HL-60 (cell line): ENCODE data around the gene PPP1R12C.

ENCODE experiments used
- DNase-seq, 2 experiments: peaks; one replicate each; pipeline ENCODE4 v3.0.0-alpha.2; 2010 to 2020; ENCODE audit warnings: low read depth in 1 of 2, low spot score in 1 of 2
- H3K27ac ChIP-seq: fragments of 250-450 bp; sonication (Bioruptor Pico); replicated peaks from 2 replicates; pipeline ENCODE4 v1.5.1; 2020; ENCODE audit warnings: mild to moderate bottlenecking, moderate library complexity
- H3K27me3 ChIP-seq: fragments of 250-450 bp; sonication (Bioruptor Pico); 2 replicates; pipeline ENCODE4 v1.5.1; 2021; ENCODE audit warnings: mild to moderate bottlenecking, moderate library complexity; ENCODE audit not compliant: insufficient read depth, poor library complexity, severe bottlenecking
- H3K4me3 ChIP-seq: replicated peaks from 2 replicates; pipeline ENCODE4 v1.5.1; 2011; ENCODE audit warnings: mild to moderate bottlenecking, control low read depth, low read length; ENCODE audit not compliant: insufficient read depth
- GABPA ChIP-seq: IDR thresholded peaks from 2 replicates; pipeline ENCODE4 v1.6.1; 2012; ENCODE audit warnings: low read depth
- POLR2AphosphoS5 ChIP-seq: IDR thresholded peaks from 2 replicates; pipeline ENCODE4 v1.6.1; 2012; ENCODE audit warnings: low read depth
- SPI1 ChIP-seq: IDR thresholded peaks from 2 replicates; pipeline ENCODE4 v1.6.1; 2012; ENCODE audit warnings: low read depth, mild to moderate bottlenecking, borderline replicate concordance
- TF ChIP-seq, protein P1 (sequence below): IDR thresholded peaks from 2 replicates; pipeline ENCODE4 v1.6.1; 2012; ENCODE audit warnings: low read depth; ENCODE audit not compliant: insufficient replicate concordance
- TF ChIP-seq, protein P2 (sequence below): IDR thresholded peaks from one replicate; pipeline ENCODE4 v1.5.1; 2011; ENCODE audit warnings: low read length, control low read depth, inconsistent platforms; ENCODE audit not compliant: insufficient read depth

PPP1R12C gene

DNA sequence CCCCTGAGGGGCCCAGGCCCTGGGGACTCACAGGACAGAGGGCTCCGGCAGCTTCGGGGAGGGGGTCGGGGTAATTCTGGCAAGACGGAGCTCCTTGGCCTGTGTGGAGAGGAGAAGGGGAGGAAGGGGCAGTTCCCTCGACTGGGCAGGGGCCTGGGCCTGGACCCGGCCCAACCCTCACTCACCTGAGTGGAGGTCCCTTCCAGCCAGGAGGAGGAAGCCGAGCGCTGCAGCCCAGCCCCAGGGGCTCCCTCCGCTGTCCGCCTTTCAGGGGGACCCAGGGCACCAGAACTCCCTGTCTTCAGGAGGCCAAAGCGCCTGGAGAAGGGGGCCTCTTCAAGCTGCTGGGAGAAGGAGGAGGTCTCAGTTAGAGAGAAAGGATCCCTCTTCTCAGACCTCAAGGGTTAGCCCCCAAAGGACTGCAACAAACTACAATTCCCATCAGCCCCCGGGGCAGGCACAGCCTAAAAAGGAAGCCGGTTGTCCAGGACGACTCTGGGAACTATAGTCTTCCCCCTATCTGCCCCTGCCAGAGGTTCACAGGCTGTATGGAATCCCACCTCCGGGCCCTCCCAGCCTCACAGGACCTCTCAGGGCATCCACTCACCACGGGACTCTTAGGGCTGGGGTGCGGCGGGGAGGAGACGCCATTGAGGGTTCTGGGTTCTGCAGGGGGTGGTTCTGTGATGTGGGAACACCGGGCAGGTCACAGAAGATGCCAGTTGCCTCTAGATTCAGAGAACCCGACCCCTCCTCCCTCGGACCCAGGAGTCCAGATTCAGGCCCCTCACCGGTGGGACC, 22.0 kb downstream of the PPP1R12C start:
- no peak for TF ChIP-seq POLR2AphosphoS5
- TF ChIP-seq SPI1 = no peak
- no peak for TF ChIP-seq GABPA
- TF ChIP-seq, protein P1, sequence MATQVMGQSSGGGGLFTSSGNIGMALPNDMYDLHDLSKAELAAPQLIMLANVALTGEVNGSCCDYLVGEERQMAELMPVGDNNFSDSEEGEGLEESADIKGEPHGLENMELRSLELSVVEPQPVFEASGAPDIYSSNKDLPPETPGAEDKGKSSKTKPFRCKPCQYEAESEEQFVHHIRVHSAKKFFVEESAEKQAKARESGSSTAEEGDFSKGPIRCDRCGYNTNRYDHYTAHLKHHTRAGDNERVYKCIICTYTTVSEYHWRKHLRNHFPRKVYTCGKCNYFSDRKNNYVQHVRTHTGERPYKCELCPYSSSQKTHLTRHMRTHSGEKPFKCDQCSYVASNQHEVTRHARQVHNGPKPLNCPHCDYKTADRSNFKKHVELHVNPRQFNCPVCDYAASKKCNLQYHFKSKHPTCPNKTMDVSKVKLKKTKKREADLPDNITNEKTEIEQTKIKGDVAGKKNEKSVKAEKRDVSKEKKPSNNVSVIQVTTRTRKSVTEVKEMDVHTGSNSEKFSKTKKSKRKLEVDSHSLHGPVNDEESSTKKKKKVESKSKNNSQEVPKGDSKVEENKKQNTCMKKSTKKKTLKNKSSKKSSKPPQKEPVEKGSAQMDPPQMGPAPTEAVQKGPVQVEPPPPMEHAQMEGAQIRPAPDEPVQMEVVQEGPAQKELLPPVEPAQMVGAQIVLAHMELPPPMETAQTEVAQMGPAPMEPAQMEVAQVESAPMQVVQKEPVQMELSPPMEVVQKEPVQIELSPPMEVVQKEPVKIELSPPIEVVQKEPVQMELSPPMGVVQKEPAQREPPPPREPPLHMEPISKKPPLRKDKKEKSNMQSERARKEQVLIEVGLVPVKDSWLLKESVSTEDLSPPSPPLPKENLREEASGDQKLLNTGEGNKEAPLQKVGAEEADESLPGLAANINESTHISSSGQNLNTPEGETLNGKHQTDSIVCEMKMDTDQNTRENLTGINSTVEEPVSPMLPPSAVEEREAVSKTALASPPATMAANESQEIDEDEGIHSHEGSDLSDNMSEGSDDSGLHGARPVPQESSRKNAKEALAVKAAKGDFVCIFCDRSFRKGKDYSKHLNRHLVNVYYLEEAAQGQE = no peak
- DNase-seq = no peak
- H3K27me3 ChIP-seq = no peaks in the 10 kb centered on the region
- H3K27ac ChIP-seq = no peak overlapping the region
- no peak overlapping the region for H3K4me3 ChIP-seq

DNA sequence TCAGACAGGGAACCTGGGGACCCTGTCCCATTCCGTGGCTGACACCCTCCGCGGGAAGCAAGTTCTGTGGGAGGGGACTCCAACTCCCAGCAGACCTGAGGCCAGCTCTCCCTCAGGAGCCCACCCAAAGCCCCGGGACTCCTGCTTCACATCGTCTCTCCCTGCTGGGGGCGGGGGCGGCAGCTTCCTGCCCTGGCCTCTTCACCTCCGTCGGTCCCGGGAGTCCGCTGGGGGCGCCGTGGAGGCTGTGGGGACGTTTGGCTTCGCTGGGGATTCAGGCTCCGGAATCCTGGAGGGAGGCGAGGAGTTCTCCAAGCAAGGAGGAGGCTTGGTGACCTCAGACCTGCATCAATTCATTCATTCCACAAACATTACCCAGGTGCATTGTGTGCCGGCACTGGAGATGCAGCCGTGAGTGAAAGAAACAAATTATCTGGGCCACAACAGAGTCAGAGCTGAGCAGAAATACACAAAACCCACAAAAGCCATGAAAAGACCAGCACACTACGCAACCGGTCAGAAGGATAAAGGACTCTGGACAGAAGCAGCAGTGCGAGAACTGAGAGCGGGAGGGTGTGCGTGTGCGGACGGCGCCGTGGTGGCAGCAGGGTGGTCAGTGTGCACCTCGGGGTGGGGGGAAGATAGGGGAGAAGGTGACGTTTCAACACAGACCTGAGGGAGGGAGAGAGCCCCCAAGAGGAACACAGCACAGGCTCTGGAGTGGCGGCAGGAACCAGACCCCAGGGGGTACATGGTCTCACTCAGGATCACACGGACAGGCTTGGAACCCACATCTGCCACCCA, 22.8 kb downstream of the PPP1R12C start:
- TF ChIP-seq, protein P1 = no peak
- no peak for TF ChIP-seq GABPA
- no peak for TF ChIP-seq POLR2AphosphoS5
- no peak for TF ChIP-seq SPI1
- TF ChIP-seq, protein P2, sequence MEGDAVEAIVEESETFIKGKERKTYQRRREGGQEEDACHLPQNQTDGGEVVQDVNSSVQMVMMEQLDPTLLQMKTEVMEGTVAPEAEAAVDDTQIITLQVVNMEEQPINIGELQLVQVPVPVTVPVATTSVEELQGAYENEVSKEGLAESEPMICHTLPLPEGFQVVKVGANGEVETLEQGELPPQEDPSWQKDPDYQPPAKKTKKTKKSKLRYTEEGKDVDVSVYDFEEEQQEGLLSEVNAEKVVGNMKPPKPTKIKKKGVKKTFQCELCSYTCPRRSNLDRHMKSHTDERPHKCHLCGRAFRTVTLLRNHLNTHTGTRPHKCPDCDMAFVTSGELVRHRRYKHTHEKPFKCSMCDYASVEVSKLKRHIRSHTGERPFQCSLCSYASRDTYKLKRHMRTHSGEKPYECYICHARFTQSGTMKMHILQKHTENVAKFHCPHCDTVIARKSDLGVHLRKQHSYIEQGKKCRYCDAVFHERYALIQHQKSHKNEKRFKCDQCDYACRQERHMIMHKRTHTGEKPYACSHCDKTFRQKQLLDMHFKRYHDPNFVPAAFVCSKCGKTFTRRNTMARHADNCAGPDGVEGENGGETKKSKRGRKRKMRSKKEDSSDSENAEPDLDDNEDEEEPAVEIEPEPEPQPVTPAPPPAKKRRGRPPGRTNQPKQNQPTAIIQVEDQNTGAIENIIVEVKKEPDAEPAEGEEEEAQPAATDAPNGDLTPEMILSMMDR = no peak
- no peak overlapping the region for H3K27ac ChIP-seq

DNA sequence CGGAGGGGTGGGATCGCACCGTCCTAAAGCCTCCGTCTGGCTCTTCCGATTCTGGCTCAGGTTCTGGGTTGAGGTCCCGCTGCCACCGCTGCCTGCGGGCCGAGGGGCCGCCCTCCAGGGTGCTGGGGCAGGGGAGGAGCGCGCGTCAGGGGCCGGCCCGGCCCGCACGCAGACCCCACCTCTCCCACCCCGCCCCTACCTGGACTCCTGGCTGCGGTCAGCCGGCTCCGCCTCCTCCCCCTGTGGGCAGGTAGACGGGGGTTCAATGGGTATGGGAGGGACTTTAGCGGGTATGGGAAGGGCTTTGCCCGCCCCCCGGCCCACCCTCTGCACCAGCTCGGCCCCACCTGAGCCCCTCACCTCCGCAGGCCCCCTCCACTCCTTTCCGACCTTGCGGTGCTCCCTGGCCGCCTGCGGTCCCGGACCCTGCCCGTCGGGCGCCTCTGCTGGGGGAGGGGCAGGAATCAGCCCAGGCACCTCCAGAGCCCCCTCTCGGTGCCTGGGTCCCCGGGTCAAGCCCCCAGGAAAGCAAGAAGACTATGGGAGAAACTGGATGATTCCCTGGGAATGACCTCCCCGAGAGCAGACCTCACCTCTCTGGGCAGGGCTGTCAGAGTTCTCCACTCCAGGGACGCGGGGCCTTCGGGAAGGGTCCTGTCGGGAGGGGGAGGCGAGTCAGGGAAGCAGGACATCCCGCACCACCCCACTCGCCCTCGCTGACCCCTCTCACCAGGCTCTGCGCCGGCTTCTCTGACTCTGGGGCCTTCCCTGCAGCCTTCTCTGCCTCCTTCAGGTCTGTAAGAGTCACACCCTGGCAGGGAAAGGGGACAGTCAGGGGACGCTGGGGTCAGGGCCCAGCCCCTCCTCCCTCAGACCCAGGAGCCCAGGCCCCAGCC, 24.8 kb downstream of the PPP1R12C start:
- DNase-seq = no peak
- no peak overlapping the region for H3K27ac ChIP-seq
- no peak overlapping the region for H3K4me3 ChIP-seq
- no peaks in the 10 kb centered on the region for H3K27me3 ChIP-seq
- TF ChIP-seq, protein P1 = no peak
- TF ChIP-seq SPI1 (no peak), POLR2AphosphoS5 (no peak), GABPA (no peak)
- TF ChIP-seq, protein P2 = no peak

More for the DNA sequence above, 22.8 kb downstream of the PPP1R12C start:
- no peaks in the 10 kb centered on the region for H3K27me3 ChIP-seq
- no peak for DNase-seq
- H3K4me3 ChIP-seq = no peak overlapping the region
